Suprapubic skin (tissue), 4 donors: Measurements from ENCODE around the gene GPR135. TPM values are rescaled to one million over a fixed set of nuclear protein-coding genes. Genes with fewer than 3 reads are reported as not detected.
"Not testable (repeated sequence)": the region's sequence is repeated elsewhere in the genome, so short reads cannot be mapped to it uniquely, and the experiment has no call there.

ENCODE experiments used
- DNase-seq, 2 donors: peaks; one replicate each; pipeline ENCODE4 v3.0.0-alpha.2; 2019; ENCODE audit warnings: low spot score in 2 of 2
- H3K27ac ChIP-seq: fragments of 200-600 bp; sonication (generic); one replicate; pipeline ENCODE4 v1.5.1; 2019
- H3K27me3 ChIP-seq: fragments of 200-600 bp; sonication (generic); one replicate; pipeline ENCODE4 v1.5.1; 2019
- H3K36me3 ChIP-seq: fragments of 200-600 bp; sonication (generic); one replicate; pipeline ENCODE4 v1.5.1; 2019
- H3K4me1 ChIP-seq: fragments of 200-600 bp; sonication (generic); one replicate; pipeline ENCODE4 v1.5.1; 2019
- H3K4me3 ChIP-seq: fragments of 200-600 bp; sonication (generic); one replicate; pipeline ENCODE4 v1.5.1; 2019; ENCODE audit warnings: mild to moderate bottlenecking
- H3K9me3 ChIP-seq: fragments of 200-600 bp; sonication (generic); one replicate; pipeline ENCODE4 v1.5.1; 2019
- CTCF ChIP-seq, 2 donors: fragments of 200-600 bp in 1 of 2; fragments of 450-650 bp in 1 of 2; sonication (generic) in 1 of 2; IDR thresholded peaks; one replicate each; pipeline ENCODE4 v1.5.1; 2016 to 2019; ENCODE audit warnings: antibody characterized with exemption in 2 of 2, mild to moderate bottlenecking in 1 of 2, moderate library complexity in 1 of 2
- EP300 ChIP-seq: sonication (generic); formaldehyde crosslinking; IDR thresholded peaks from one replicate; pipeline ENCODE4 v1.6.1; 2017; ENCODE audit warnings: antibody characterized with exemption
- POLR2A ChIP-seq, 2 donors: fragments of 450-650 bp; IDR thresholded peaks; one replicate each; pipeline ENCODE4 v1.6.1; 2017; ENCODE audit warnings: antibody characterized with exemption in 2 of 2, mild to moderate bottlenecking in 2 of 2, moderate library complexity in 2 of 2
- POLR2AphosphoS5 ChIP-seq, 3 donors: sonication (generic); formaldehyde crosslinking; IDR thresholded peaks; one replicate each; pipeline ENCODE4 v1.6.1; 2017; ENCODE audit warnings: antibody characterized with exemption in 3 of 3
- WGBS: methylation state at CpG from one replicate; pipeline ENCODE4 v1.1.5; 2018; 5-methylcytosine and 5-hydroxymethylcytosine counted together
- total RNA-seq, 4 donors: library from RNA; depleted of rRNA; stranded (reverse); fragments of >200 nt; gene quantifications; one replicate each; pipeline ENCODE4 v1.1.0, GENCODE V29; 2016

The GPR135 gene
- total RNA-seq, 4 donors from 2014 or later = 1.3 to 5.9 (median 2.4) TPM

DNA sequence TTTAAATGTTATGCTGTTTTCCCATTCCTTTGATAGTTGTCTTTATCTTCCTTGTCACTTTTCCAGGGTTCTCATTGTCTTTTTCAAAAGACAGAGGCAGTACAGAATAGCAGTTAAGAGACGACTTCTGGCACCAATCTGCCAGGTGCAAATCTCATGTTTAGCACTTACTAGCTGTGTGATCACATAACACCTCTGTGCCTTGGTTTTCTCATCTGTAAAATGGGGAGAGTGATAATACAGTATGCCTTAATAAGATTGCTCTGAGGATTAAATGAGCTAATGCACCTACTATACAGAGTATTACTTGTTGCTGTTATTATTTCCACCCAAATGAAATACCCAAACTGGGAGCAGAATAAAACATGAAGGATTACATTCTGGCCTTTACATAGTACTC lies 4.8 kb downstream of the GPR135 start:
- H3K9me3 ChIP-seq = no peaks in the 10 kb centered on the region
- TF ChIP-seq POLR2A (IDR thresholded peaks at IDR 0.05) (no peak), POLR2AphosphoS5 (IDR thresholded peaks at IDR 0.05) (no peak), CTCF (IDR thresholded peaks at IDR 0.05) (no peak), EP300 (no peak)

GRCh38 chr14:59458486-59458885 lies 6.7 kb downstream of the GPR135 start:
- Histone ChIP-seq H3K4me3 (no peak overlapping the region), H3K4me1 (no peaks in the 10 kb centered on the region), H3K27me3 (no peaks in the 10 kb centered on the region), H3K9me3 (no peaks in the 10 kb centered on the region), H3K36me3 (peaks cover 8% of the 10 kb centered on the region), H3K27ac (no peak overlapping the region)
- WGBS = 94% methylated on average over 2 of the region's 2 CpGs
- DNase-seq = no peak
- TF ChIP-seq POLR2A (IDR thresholded peaks at IDR 0.05) = no peak

More for the DNA sequence above, 4.8 kb downstream of the GPR135 start:
- H3K27me3 ChIP-seq = no peaks in the 10 kb centered on the region
- H3K4me1 ChIP-seq = peaks cover 16% of the 10 kb centered on the region
- H3K4me3 ChIP-seq = no peak overlapping the region
- DNase-seq = no peak
- H3K27ac ChIP-seq = no peak overlapping the region
- H3K36me3 ChIP-seq = peaks cover 8% of the 10 kb centered on the region
- 91% methylated on average over 1 of the region's 1 CpG for WGBS

- TF ChIP-seq CTCF (IDR thresholded peaks at IDR 0.05) (no peak), EP300 (no peak), POLR2AphosphoS5 (IDR thresholded peaks at IDR 0.05) (no peak), POLR2A (IDR thresholded peaks at IDR 0.05) (no peak)
- H3K36me3 ChIP-seq = peaks cover 8% of the 10 kb centered on the region
- no peaks in the 10 kb centered on the region for H3K9me3 ChIP-seq
- 100% methylated on average over 1 of the region's 1 CpG for WGBS
- no peak for DNase-seq
- no peaks in the 10 kb centered on the region for H3K4me1 ChIP-seq
- no peak overlapping the region for H3K4me3 ChIP-seq
- no peaks in the 10 kb centered on the region for H3K27me3 ChIP-seq
- no peak overlapping the region for H3K27ac ChIP-seq
Measured at GRCh38 chr14:59455411-59455810, 9.8 kb downstream of the GPR135 start.

DNA sequence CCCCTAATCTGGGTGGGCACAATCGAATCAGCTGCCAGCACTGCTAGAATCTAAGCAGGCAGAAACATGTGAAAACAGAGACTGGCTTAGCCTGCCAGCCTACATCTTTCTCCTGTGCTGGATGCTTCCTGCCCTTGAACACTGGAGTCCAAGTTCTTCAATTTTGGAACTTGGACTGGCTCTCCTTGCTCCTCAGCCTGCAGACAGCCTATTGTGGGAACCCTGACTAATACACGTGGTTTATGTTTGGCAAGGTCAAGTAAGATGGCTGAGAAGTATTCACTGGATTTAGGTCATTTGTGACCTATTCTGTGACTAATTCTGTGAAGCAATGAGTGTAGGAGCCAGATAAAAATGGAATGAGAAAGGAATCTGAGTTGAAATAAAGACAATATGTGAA lies 11.0 kb downstream of the GPR135 start:
- 45% methylated on average over 2 of the region's 2 CpGs for WGBS
- Histone ChIP-seq H3K36me3 (peaks cover 8% of the 10 kb centered on the region), H3K27ac (no peak overlapping the region), H3K4me3 (no peak overlapping the region), H3K27me3 (no peaks in the 10 kb centered on the region), H3K9me3 (no peaks in the 10 kb centered on the region), H3K4me1 (no peaks in the 10 kb centered on the region)
- TF ChIP-seq CTCF (IDR thresholded peaks at IDR 0.05) (no peak), EP300 (no peak), POLR2A (IDR thresholded peaks at IDR 0.05) (no peak), POLR2AphosphoS5 (IDR thresholded peaks at IDR 0.05) (no peak)
- no peak for DNase-seq

DNA sequence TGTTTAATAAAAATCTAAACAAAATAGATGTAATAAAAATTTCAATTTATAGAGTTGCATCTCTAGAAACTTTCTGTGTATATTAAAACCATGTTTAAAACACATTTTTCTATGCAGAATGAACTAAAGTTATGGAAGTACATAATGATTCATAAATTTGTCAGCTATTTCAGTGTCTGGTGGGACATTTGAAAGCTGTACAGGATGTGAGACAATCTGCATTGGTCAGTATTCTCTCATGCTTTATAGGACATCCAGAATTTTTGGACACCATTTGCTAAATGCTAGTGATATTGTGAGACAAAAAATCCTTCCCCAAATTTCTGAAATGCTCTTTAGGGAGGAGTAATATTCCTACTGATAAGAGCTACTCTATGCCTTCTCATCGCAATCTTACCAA lies 13.3 kb downstream of the GPR135 start:
- Histone ChIP-seq H3K36me3 (peaks cover 8% of the 10 kb centered on the region), H3K27ac (no peak overlapping the region), H3K4me1 (no peaks in the 10 kb centered on the region), H3K27me3 (no peaks in the 10 kb centered on the region), H3K9me3 (no peaks in the 10 kb centered on the region), H3K4me3 (no peak overlapping the region)
- 98% methylated on average over 1 of the region's 1 CpG for WGBS
- no peak for TF ChIP-seq POLR2AphosphoS5 (IDR thresholded peaks at IDR 0.05)
- no peak for TF ChIP-seq POLR2A (IDR thresholded peaks at IDR 0.05)
- no peak for TF ChIP-seq EP300
- TF ChIP-seq CTCF (IDR thresholded peaks at IDR 0.05) = no peak
- DNase-seq = no peak

DNA sequence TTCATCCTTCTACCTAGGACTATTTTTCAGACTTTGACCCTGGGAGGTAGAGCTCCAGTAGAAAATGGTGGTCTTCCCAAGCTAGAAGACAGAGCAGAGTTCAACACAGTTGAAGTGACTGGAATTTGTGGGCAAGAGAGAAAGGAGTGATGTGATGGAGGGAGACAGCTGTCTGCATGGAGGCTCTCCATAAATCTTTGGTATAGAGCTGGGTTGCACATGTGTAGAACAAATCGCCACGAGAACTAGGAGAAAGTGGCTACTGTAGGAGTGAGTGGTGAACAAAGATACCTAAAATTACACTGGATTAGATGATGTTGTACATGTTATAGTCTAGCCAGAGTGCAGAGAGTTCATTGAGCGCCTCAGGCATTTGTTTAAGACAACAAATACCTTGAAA lies 14.5 kb downstream of the GPR135 start:
- no peak for DNase-seq
- no peak overlapping the region for H3K27ac ChIP-seq
- TF ChIP-seq POLR2A (IDR thresholded peaks at IDR 0.05) (no peak), EP300 (no peak)
- H3K4me3 ChIP-seq = no peak overlapping the region
- no peaks in the 10 kb centered on the region for H3K4me1 ChIP-seq
- H3K27me3 ChIP-seq = no peaks in the 10 kb centered on the region
- no peaks in the 10 kb centered on the region for H3K9me3 ChIP-seq
- 88% methylated on average over 3 of the region's 3 CpGs for WGBS
- H3K36me3 ChIP-seq = peaks cover 4% of the 10 kb centered on the region

- H3K4me3 ChIP-seq, H3K27ac ChIP-seq, H3K9me3 ChIP-seq, DNase-seq, H3K4me1 ChIP-seq, H3K27me3 ChIP-seq, H3K36me3 ChIP-seq: not testable (repeated sequence)
- WGBS = 98% methylated on average over 2 of the region's 2 CpGs
Measured at GRCh38 chr14:59448673-59449072, 16.5 kb downstream of the GPR135 start.
